Natural killer cell (primary cell): ENCODE results near the gene RXRA. TPM values are rescaled to one million over a fixed set of nuclear protein-coding genes. Genes with fewer than 3 reads are reported as not detected.

Source experiments
- ATAC-seq, 3 donors: fragments of 150-1000 bp in 2 of 3; fragments of 200-7000 bp in 1 of 3; cut with Tn5 transposase; 1 replicate in 1 of 3; 2 replicates in 2 of 3; pipeline ENCODE4 v1.10.0; 2021; ENCODE audit warnings: mild to moderate bottlenecking in 2 of 3, moderate library complexity in 2 of 3
- DNase-seq, 2 donors: peaks; one replicate each; pipeline versions ENCODE4 v3.0.0 to v3.0.0-alpha.2; 2013 to 2021; ENCODE audit warnings: mixed read lengths in 1 of 2
- H3K27ac ChIP-seq: one replicate; pipeline ENCODE4 v1.5.1; 2013; ENCODE audit warnings: mild to moderate bottlenecking, low read length
- H3K27me3 ChIP-seq: one replicate; pipeline ENCODE4 v1.6.1; 2013; ENCODE audit warnings: low read length; ENCODE audit not compliant: control insufficient read depth, insufficient read depth
- H3K36me3 ChIP-seq: one replicate; pipeline ENCODE4 v1.6.1; 2013; ENCODE audit warnings: low read length; ENCODE audit not compliant: control insufficient read depth, insufficient read depth
- H3K4me1 ChIP-seq: one replicate; pipeline ENCODE4 v1.6.1; 2013; ENCODE audit warnings: low read length; ENCODE audit not compliant: control insufficient read depth, insufficient read depth
- H3K4me3 ChIP-seq: one replicate; pipeline ENCODE4 v1.5.1; 2013; ENCODE audit warnings: low read length
- H3K9me3 ChIP-seq: one replicate; pipeline ENCODE4 v1.6.1; 2013; ENCODE audit warnings: low read length; ENCODE audit not compliant: control insufficient read depth, insufficient read depth
- H3K27ac Mint-ChIP-seq, 2 donors: one replicate each; pipeline ENCODE4 v1.8.0; 2022; ENCODE audit warnings: mild to moderate bottlenecking in 2 of 2, mixed read lengths in 2 of 2, moderate library complexity in 1 of 2
- H3K27me3 Mint-ChIP-seq, 2 donors: one replicate each; pipeline ENCODE4 v1.8.0; 2022; ENCODE audit warnings: low read depth in 2 of 2, mixed read lengths in 2 of 2
- H3K36me3 Mint-ChIP-seq: one replicate; pipeline ENCODE4 v1.8.0; 2022; ENCODE audit warnings: mixed read lengths
- H3K4me1 Mint-ChIP-seq, 2 donors: one replicate each; pipeline ENCODE4 v1.8.0; 2022; ENCODE audit warnings: mixed read lengths in 2 of 2
- H3K4me3 Mint-ChIP-seq: one replicate; pipeline ENCODE4 v1.8.0; 2022; ENCODE audit warnings: mild to moderate bottlenecking, moderate library complexity, mixed read lengths
- H3K9me3 Mint-ChIP-seq, 2 donors: one replicate each; pipeline ENCODE4 v1.8.0; 2022; ENCODE audit warnings: mixed read lengths in 2 of 2
- CTCF ChIP-seq: fragments of 200-600 bp; IDR thresholded peaks from one replicate; pipeline ENCODE4 v1.8.0; 2022; ENCODE audit warnings: antibody characterized with exemption
- WGBS: methylation state at CpG from one replicate; pipeline ENCODE4 v1.1.7; 2013; ENCODE audit warnings: missing lambda C conversion rate; ENCODE audit not compliant: insufficient coverage; 5-methylcytosine and 5-hydroxymethylcytosine counted together
- intact Hi-C: fragments of 100-400 bp; cut with micrococcal nuclease; formaldehyde crosslinking; loops from one replicate; pipeline ENCODE4 v1.14.2; 2022
- total RNA-seq, 4 donors: library from RNA; stranded (reverse); fragments of 120-200 nt in 1 of 4; gene quantifications; one replicate each; pipeline versions ENCODE4 v1.2.3 to v1.2.4, GENCODE V29; 2013 to 2022

RXRA gene
- total RNA-seq, 3 donors from 2014 or later (not counting 1 experiment from before 2014, with no cell fraction given): 30.9 to 64.1 (median 42.2) TPM

GRCh38 chr9:134293031-134293521 lies 33.2 kb upstream of the RXRA start:
- no peak overlapping the region for H3K4me3 Mint-ChIP-seq

GRCh38 chr9:134293611-134294152 lies 32.6 kb upstream of the RXRA start:
- Mint-ChIP-seq H3K4me3 (no peak overlapping the region), H3K27ac (no peak overlapping the region), H3K27me3 (peaks cover 8 to 13% of the 10 kb centered on the region in 2 donors), H3K4me1 (peaks cover 10 to 16% of the 10 kb centered on the region in 2 donors), H3K36me3 (no peaks in the 10 kb centered on the region), H3K9me3 (no peaks in the 10 kb centered on the region)
- no peaks in the 10 kb centered on the region for H3K36me3 ChIP-seq
- peaks cover 30% of the 10 kb centered on the region for H3K4me1 ChIP-seq
- no peak overlapping the region for H3K27ac ChIP-seq
- intact Hi-C loops: loop anchor here (10.0 kb wide), 1 partner anchor 119 kb away; no protein-coding TSS in a partner anchor
- H3K27me3 ChIP-seq: peaks cover 5% of the 10 kb centered on the region
- H3K9me3 ChIP-seq: no peaks in the 10 kb centered on the region
- TF ChIP-seq CTCF: no peak
- DNase-seq (peak in 1 of 2 donors; percentile 15), ATAC-seq (peak in 1 of 3 donors; percentile 24)
- H3K4me3 ChIP-seq: no peak overlapping the region
- WGBS: 19% methylated on average over 24 of the region's 24 CpGs

More at GRCh38 chr9:134293031-134293521, 33.2 kb upstream of the RXRA start:
- ATAC-seq: no peak
- H3K27ac ChIP-seq: no peak overlapping the region
- no peaks in the 10 kb centered on the region for H3K36me3 Mint-ChIP-seq
- peaks cover 30% of the 10 kb centered on the region for H3K4me1 ChIP-seq
- peaks cover 8 to 13% of the 10 kb centered on the region in 2 donors for H3K27me3 Mint-ChIP-seq
- peaks cover 5% of the 10 kb centered on the region for H3K27me3 ChIP-seq
- H3K27ac Mint-ChIP-seq: no peak overlapping the region
- TF ChIP-seq CTCF: no peak
- DNase-seq: no peak
- no peaks in the 10 kb centered on the region for H3K36me3 ChIP-seq
- H3K9me3 Mint-ChIP-seq: no peaks in the 10 kb centered on the region
- H3K4me1 Mint-ChIP-seq: peaks cover 10 to 16% of the 10 kb centered on the region in 2 donors
- WGBS: 80% methylated on average over 12 of the region's 13 CpGs
- intact Hi-C loops: loop anchor here (10.0 kb wide), 1 partner anchor 118 kb away; no protein-coding TSS in a partner anchor
- no peaks in the 10 kb centered on the region for H3K9me3 ChIP-seq
- no peak overlapping the region for H3K4me3 ChIP-seq

- no peak overlapping the region for H3K4me3 ChIP-seq
- no peak overlapping the region for H3K4me3 Mint-ChIP-seq
Measured at GRCh38 chr9:134294153-134295071, 31.8 kb upstream of the RXRA start.

More at GRCh38 chr9:134294153-134295071, 31.8 kb upstream of the RXRA start:
- H3K36me3 Mint-ChIP-seq: no peaks in the 10 kb centered on the region
- no peak for TF ChIP-seq CTCF
- intact Hi-C loops: loop anchor here (10.0 kb wide), 1 partner anchor 120 kb away; no protein-coding TSS in a partner anchor
- peaks cover 8 to 16% of the 10 kb centered on the region in 2 donors for H3K27me3 Mint-ChIP-seq
- peaks cover 10 to 16% of the 10 kb centered on the region in 2 donors for H3K4me1 Mint-ChIP-seq
- H3K27ac ChIP-seq: no peak overlapping the region
- DNase-seq (no peak), ATAC-seq (no peak)
- H3K27me3 ChIP-seq: peaks cover 9% of the 10 kb centered on the region
- H3K27ac Mint-ChIP-seq: no peak overlapping the region
- H3K4me1 ChIP-seq: peaks cover 30% of the 10 kb centered on the region
- H3K9me3 Mint-ChIP-seq: no peaks in the 10 kb centered on the region
- H3K36me3 ChIP-seq: no peaks in the 10 kb centered on the region
- no peaks in the 10 kb centered on the region for H3K9me3 ChIP-seq
- 75% methylated on average over 45 of the region's 45 CpGs for WGBS
